Stimulated activated CD8-positive, alpha-beta memory T cell treated with anti-CD3 and anti-CD28 coated beads, Interleukin-7, amount 100 ng/mL, for 1 hour (primary cell): Measurements from ENCODE around the gene KLF2.
"Not testable (repeated sequence)": the region's sequence is repeated elsewhere in the genome, so short reads cannot be mapped to it uniquely, and the experiment has no call there.

Experiments
- DNase-seq, 2 donors: peaks; one replicate each; pipeline ENCODE4 v3.0.0-alpha.2; 2020; ENCODE audit warnings: low read depth in 2 of 2

Gene KLF2

GRCh38 chr19:16324384-16325160 is at the start of gene KLF2:
Gene KLF2, plus strand, starts transcription at chr19:16324826. Its CDS starts 98 bp downstream, at chr19:16324924.
- peak; percentile 90 to 96 for DNase-seq

- DNase-seq, result no peak
Measured at GRCh38 chr19:16280306-16280705, 44.3 kb upstream of the KLF2 start.

GRCh38 chr19:16281743-16282142 is 42.9 kb upstream of the KLF2 start:
- DNase-seq, result no peak

- no peak for DNase-seq
Measured at GRCh38 chr19:16283210-16284061, 41.2 kb upstream of the KLF2 start.

- no peak for DNase-seq
Measured at GRCh38 chr19:16284505-16284904, 40.1 kb upstream of the KLF2 start.

GRCh38 chr19:16285079-16285478 is 39.5 kb upstream of the KLF2 start:
- DNase-seq, result not testable (repeated sequence)

GRCh38 chr19:16285769-16286498 is 38.7 kb upstream of the KLF2 start:
- DNase-seq, result no peak

- no peak for DNase-seq
Measured at GRCh38 chr19:16288544-16288943, 36.1 kb upstream of the KLF2 start.

- DNase-seq, result no peak
Measured at GRCh38 chr19:16289594-16289993, 35.0 kb upstream of the KLF2 start.

GRCh38 chr19:16290692-16291091 is 33.9 kb upstream of the KLF2 start:
- no peak for DNase-seq

GRCh38 chr19:16293118-16294091 is 31.2 kb upstream of the KLF2 start:
- no peak for DNase-seq

- no peak for DNase-seq
Measured at GRCh38 chr19:16295057-16295456, 29.6 kb upstream of the KLF2 start.

- DNase-seq, result no peak
Measured at GRCh38 chr19:16296713-16297112, 27.9 kb upstream of the KLF2 start.

GRCh38 chr19:16297575-16298178 is 26.9 kb upstream of the KLF2 start:
- no peak for DNase-seq

GRCh38 chr19:16298334-16298733 is 26.3 kb upstream of the KLF2 start:
- no peak for DNase-seq

- DNase-seq, result no peak
Measured at GRCh38 chr19:16301999-16302694, 22.5 kb upstream of the KLF2 start.

GRCh38 chr19:16303755-16304154 is 20.9 kb upstream of the KLF2 start:
- DNase-seq, result no peak

GRCh38 chr19:16304511-16304910 is 20.1 kb upstream of the KLF2 start:
- not testable (repeated sequence) for DNase-seq

GRCh38 chr19:16305060-16305459 is 19.6 kb upstream of the KLF2 start:
- DNase-seq, result not testable (repeated sequence)
